Measurements from ENCODE around the gene TBC1D9B.

The TBC1D9B gene

DNA sequence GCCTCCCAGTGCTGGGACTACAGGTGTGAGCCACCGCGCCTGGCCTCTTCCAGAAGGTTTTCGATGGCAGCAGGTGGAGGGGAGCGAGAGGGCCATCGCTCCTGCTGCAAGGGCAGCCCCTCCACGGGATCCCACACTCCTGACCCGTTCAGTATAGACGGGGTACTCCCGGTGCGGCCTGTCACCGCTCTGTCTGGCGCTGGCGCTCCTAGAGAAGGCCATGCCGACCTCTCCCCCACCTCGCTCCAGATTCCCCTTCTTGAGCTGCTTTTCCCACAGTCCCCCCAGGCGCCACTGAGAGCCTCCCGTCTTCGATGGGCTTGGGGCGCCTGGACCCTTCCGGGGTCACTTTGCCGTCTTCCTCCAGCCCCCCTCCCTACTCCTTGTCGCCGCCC, 91.3 kb downstream of the TBC1D9B start:
- no peak overlapping the region for H3K4me3 ChIP-seq (ENCODE audit: low read length, poor library complexity, severe bottlenecking)
- H3K27me3 ChIP-seq (ENCODE audit: insufficient read depth, low read length, poor library complexity, severe bottlenecking), result no peaks in the 10 kb centered on the region
- no peak overlapping the region for H3K9ac ChIP-seq (ENCODE audit: low read depth, low read length, poor library complexity, severe bottlenecking)

GRCh38 chr5:179815491-179816249, 92.0 kb downstream of the TBC1D9B start:
- Histone ChIP-seq H3K4me1 (ENCODE audit: insufficient read depth, low read length, poor library complexity, severe bottlenecking) (peaks cover 12% of the 10 kb centered on the region), H3K36me3 (ENCODE audit: insufficient read depth, low read length) (no peaks in the 10 kb centered on the region), H2AFZ (ENCODE audit: low read length) (no peak overlapping the region), H3K9ac (ENCODE audit: low read depth, low read length, poor library complexity, severe bottlenecking) (no peak overlapping the region), H3K27me3 (ENCODE audit: insufficient read depth, low read length, poor library complexity, severe bottlenecking) (no peaks in the 10 kb centered on the region), H3K4me3 (ENCODE audit: low read length, poor library complexity, severe bottlenecking) (no peak overlapping the region), H3K9me3 (ENCODE audit: insufficient read depth, low read depth, low read length) (no peaks in the 10 kb centered on the region), H3K4me2 (ENCODE audit: low read depth, low read length, poor library complexity, severe bottlenecking) (no peak overlapping the region), H3F3A (ENCODE audit: low read depth) (no peaks in the 10 kb centered on the region), H4K20me1 (ENCODE audit: insufficient read depth, low read length, poor library complexity, severe bottlenecking) (no peaks in the 10 kb centered on the region), H3K79me2 (ENCODE audit: insufficient read depth, low read length) (no peaks in the 10 kb centered on the region), H3K9me2 (replicated peaks; ENCODE audit: low read depth, low read length) (no peaks in the 10 kb centered on the region)
- TF ChIP-seq CTCF (conservative IDR thresholded peaks at IDR 0.05; ENCODE audit: low read length) (no peak), EZH2phosphoT487 (IDR thresholded peaks at IDR 0.05; ENCODE audit: borderline replicate concordance) (no peak)

More for the DNA sequence above, 91.3 kb downstream of the TBC1D9B start:
- Histone ChIP-seq H3K4me1 (ENCODE audit: insufficient read depth, low read length, poor library complexity, severe bottlenecking) (peaks cover 12% of the 10 kb centered on the region), H3K79me2 (ENCODE audit: insufficient read depth, low read length) (no peaks in the 10 kb centered on the region), H3F3A (ENCODE audit: low read depth) (no peaks in the 10 kb centered on the region), H3K36me3 (ENCODE audit: insufficient read depth, low read length) (no peaks in the 10 kb centered on the region), H3K9me2 (replicated peaks; ENCODE audit: low read depth, low read length) (no peaks in the 10 kb centered on the region), H3K9me3 (ENCODE audit: insufficient read depth, low read depth, low read length) (no peaks in the 10 kb centered on the region), H3K4me2 (ENCODE audit: low read depth, low read length, poor library complexity, severe bottlenecking) (no peak overlapping the region), H4K20me1 (ENCODE audit: insufficient read depth, low read length, poor library complexity, severe bottlenecking) (no peaks in the 10 kb centered on the region), H2AFZ (ENCODE audit: low read length) (no peak overlapping the region)
- TF ChIP-seq CTCF (conservative IDR thresholded peaks at IDR 0.05; ENCODE audit: low read length) (no peak), EZH2phosphoT487 (IDR thresholded peaks at IDR 0.05; ENCODE audit: borderline replicate concordance) (no peak)

- TF ChIP-seq EZH2phosphoT487 (IDR thresholded peaks at IDR 0.05; ENCODE audit: borderline replicate concordance), result no peak
- no peak for TF ChIP-seq CTCF (conservative IDR thresholded peaks at IDR 0.05; ENCODE audit: low read length)
- Histone ChIP-seq H3K9ac (ENCODE audit: low read depth, low read length, poor library complexity, severe bottlenecking) (no peak overlapping the region), H4K20me1 (ENCODE audit: insufficient read depth, low read length, poor library complexity, severe bottlenecking) (no peaks in the 10 kb centered on the region), H3K4me2 (ENCODE audit: low read depth, low read length, poor library complexity, severe bottlenecking) (no peak overlapping the region), H3K36me3 (ENCODE audit: insufficient read depth, low read length) (no peaks in the 10 kb centered on the region), H3K9me2 (replicated peaks; ENCODE audit: low read depth, low read length) (no peaks in the 10 kb centered on the region), H3K27me3 (ENCODE audit: insufficient read depth, low read length, poor library complexity, severe bottlenecking) (no peaks in the 10 kb centered on the region), H3K4me3 (ENCODE audit: low read length, poor library complexity, severe bottlenecking) (no peak overlapping the region), H3K4me1 (ENCODE audit: insufficient read depth, low read length, poor library complexity, severe bottlenecking) (peaks cover 4% of the 10 kb centered on the region), H3F3A (ENCODE audit: low read depth) (no peaks in the 10 kb centered on the region), H3K9me3 (ENCODE audit: insufficient read depth, low read depth, low read length) (no peaks in the 10 kb centered on the region), H2AFZ (ENCODE audit: low read length) (no peak overlapping the region), H3K79me2 (ENCODE audit: insufficient read depth, low read length) (no peaks in the 10 kb centered on the region)
Observed at GRCh38 chr5:179814090-179814489, 93.6 kb downstream of the TBC1D9B start.

Measured in Loucy (cell line).